ENCODE data around the gene PSG7. TPM values are rescaled to one million over a fixed set of nuclear protein-coding genes. Genes with fewer than 3 reads are reported as not detected.
"Not testable (repeated sequence)": the region's sequence is repeated elsewhere in the genome, so short reads cannot be mapped to it uniquely, and the experiment has no call there.

The PSG7 gene
- total RNA-seq, 1 donor from 2014 or later: not detected

GRCh38 chr19:42926781-42927180, 10.2 kb downstream of the PSG7 start:
- Mint-ChIP-seq H3K4me1 (ENCODE audit: low read depth, unreplicated experiment) (no peaks in the 10 kb centered on the region), H3K27me3 (ENCODE audit: unreplicated experiment) (peaks cover 5% of the 10 kb centered on the region), H3K27ac (ENCODE audit: unreplicated experiment) (no peak overlapping the region), H3K36me3 (ENCODE audit: unreplicated experiment) (no peaks in the 10 kb centered on the region), H3K4me3 (ENCODE audit: unreplicated experiment) (no peak overlapping the region), H3K9me3 (ENCODE audit: unreplicated experiment) (no peaks in the 10 kb centered on the region)
- no peak for TF ChIP-seq CTCF (IDR thresholded peaks at IDR 0.05; ENCODE audit: partially characterized antibody, unreplicated experiment)
- DNase-seq: no peak

- H3K4me1 Mint-ChIP-seq (ENCODE audit: low read depth, unreplicated experiment); H3K27ac Mint-ChIP-seq (ENCODE audit: unreplicated experiment); H3K36me3 Mint-ChIP-seq (ENCODE audit: unreplicated experiment); H3K4me3 Mint-ChIP-seq (ENCODE audit: unreplicated experiment); H3K27me3 Mint-ChIP-seq (ENCODE audit: unreplicated experiment); H3K9me3 Mint-ChIP-seq (ENCODE audit: unreplicated experiment): not testable (repeated sequence)
- peak; percentile 51 for TF ChIP-seq CTCF (IDR thresholded peaks at IDR 0.05; ENCODE audit: partially characterized antibody, unreplicated experiment)
- DNase-seq: peak; percentile 69
Observed at GRCh38 chr19:42923106-42923505, 13.9 kb downstream of the PSG7 start.

DNA sequence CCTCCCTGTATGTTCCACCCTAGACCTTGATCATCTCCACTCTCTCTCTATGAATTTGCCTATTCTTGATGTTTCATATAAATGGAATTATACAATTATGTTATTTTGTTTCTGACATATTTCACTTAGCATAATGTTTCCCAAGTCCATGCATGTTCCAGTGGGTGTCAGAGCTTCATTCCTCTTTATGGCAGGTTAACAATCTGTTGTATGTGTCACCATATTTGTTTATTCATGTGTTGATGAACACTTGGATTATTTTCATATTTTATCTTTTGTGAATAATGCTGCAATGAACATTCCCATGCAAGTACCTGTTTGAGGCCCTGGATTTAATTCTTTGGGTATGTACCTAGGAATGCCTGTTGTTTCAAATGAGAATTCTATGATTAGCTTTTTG, 16.0 kb downstream of the PSG7 start:
- H3K27me3 Mint-ChIP-seq (ENCODE audit: unreplicated experiment); H3K27ac Mint-ChIP-seq (ENCODE audit: unreplicated experiment); H3K9me3 Mint-ChIP-seq (ENCODE audit: unreplicated experiment); H3K36me3 Mint-ChIP-seq (ENCODE audit: unreplicated experiment); H3K4me3 Mint-ChIP-seq (ENCODE audit: unreplicated experiment); H3K4me1 Mint-ChIP-seq (ENCODE audit: low read depth, unreplicated experiment); DNase-seq: not testable (repeated sequence)

GRCh38 chr19:42919757-42920079, 17.3 kb downstream of the PSG7 start:
- Mint-ChIP-seq H3K9me3 (ENCODE audit: unreplicated experiment) (peaks cover 3% of the 10 kb centered on the region), H3K36me3 (ENCODE audit: unreplicated experiment) (no peaks in the 10 kb centered on the region), H3K4me3 (ENCODE audit: unreplicated experiment) (no peak overlapping the region), H3K4me1 (ENCODE audit: low read depth, unreplicated experiment) (no peaks in the 10 kb centered on the region), H3K27ac (ENCODE audit: unreplicated experiment) (no peak overlapping the region), H3K27me3 (ENCODE audit: unreplicated experiment) (peaks cover 1% of the 10 kb centered on the region)
- TF ChIP-seq CTCF (IDR thresholded peaks at IDR 0.05; ENCODE audit: partially characterized antibody, unreplicated experiment): no peak
- DNase-seq: no peak

GRCh38 chr19:42919070-42919756, 17.8 kb downstream of the PSG7 start:
- not testable (repeated sequence) for H3K4me1 Mint-ChIP-seq (ENCODE audit: low read depth, unreplicated experiment); H3K27me3 Mint-ChIP-seq (ENCODE audit: unreplicated experiment); DNase-seq; H3K9me3 Mint-ChIP-seq (ENCODE audit: unreplicated experiment); H3K27ac Mint-ChIP-seq (ENCODE audit: unreplicated experiment); H3K36me3 Mint-ChIP-seq (ENCODE audit: unreplicated experiment); H3K4me3 Mint-ChIP-seq (ENCODE audit: unreplicated experiment)
- peak; percentile 39 for TF ChIP-seq CTCF (IDR thresholded peaks at IDR 0.05; ENCODE audit: partially characterized antibody, unreplicated experiment)

DNA sequence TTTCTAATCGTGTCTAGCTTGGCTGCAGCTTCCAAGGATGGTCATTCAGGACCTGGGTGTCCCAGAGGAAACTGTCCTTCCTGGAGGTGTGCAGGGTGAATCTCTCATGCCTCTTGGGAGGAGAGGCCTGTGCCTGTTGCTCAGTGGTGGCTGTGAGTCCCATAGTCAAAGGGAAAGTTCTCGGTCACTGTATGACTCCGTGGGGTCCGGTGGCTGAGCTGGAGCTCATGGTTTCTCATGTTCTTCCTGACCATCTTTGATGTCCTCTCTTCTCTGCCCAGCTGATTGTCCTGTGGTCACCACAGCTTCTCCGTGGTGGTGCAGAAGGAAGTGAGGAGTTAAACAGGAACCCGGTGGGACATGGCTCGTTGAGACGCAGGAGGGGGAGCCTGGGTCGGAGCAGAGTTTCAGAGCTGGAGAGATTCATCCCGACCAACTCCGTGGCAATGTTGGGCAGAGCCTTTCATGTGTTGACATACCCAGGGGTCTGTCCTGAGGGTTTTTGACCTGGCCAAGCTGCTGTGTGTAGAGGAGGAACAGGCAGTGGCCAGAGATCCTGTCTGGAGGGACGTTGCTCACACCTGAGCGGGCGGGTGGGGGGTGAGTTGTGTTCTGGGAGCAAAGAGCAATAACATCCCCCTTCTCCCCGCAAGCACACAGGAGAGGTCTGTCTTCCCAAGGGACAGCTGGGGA, 18.5 kb downstream of the PSG7 start:
- H3K27ac Mint-ChIP-seq (ENCODE audit: unreplicated experiment); DNase-seq; H3K36me3 Mint-ChIP-seq (ENCODE audit: unreplicated experiment); H3K27me3 Mint-ChIP-seq (ENCODE audit: unreplicated experiment); H3K4me1 Mint-ChIP-seq (ENCODE audit: low read depth, unreplicated experiment); H3K9me3 Mint-ChIP-seq (ENCODE audit: unreplicated experiment); H3K4me3 Mint-ChIP-seq (ENCODE audit: unreplicated experiment): not testable (repeated sequence)

DNA sequence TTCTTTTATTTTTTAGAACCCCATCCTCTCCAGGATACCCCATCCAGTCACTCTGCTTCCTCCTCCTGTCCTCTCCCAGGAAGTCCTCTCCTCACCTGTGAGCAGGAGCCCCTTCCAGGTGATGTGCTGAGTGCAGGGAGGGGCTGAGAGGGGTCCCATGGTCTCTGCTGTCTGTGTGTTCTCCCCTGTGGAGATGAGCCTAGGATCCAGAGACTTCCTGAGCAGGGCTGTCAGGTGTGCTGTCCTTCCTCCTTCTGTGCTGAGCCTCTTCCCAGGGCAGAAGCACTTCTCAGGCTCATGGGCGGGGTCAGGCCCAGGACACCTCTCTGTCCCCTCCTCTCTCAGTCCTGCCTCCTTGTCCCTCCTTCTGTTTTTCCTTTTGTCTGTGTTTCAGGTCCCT, 19.4 kb downstream of the PSG7 start, which contains the start of gene PSG6:
Gene PSG6 (minus strand): TSS at position 261 of the 400 bp plus-strand sequence. CDS start 102 bp downstream, at position 159.
- H3K36me3 Mint-ChIP-seq (ENCODE audit: unreplicated experiment); H3K9me3 Mint-ChIP-seq (ENCODE audit: unreplicated experiment); H3K4me1 Mint-ChIP-seq (ENCODE audit: low read depth, unreplicated experiment); H3K27me3 Mint-ChIP-seq (ENCODE audit: unreplicated experiment); DNase-seq; H3K27ac Mint-ChIP-seq (ENCODE audit: unreplicated experiment); H3K4me3 Mint-ChIP-seq (ENCODE audit: unreplicated experiment): not testable (repeated sequence)

GRCh38 chr19:42916931-42917330, 20.1 kb downstream of the PSG7 start:
- not testable (repeated sequence) for H3K4me1 Mint-ChIP-seq (ENCODE audit: low read depth, unreplicated experiment); H3K9me3 Mint-ChIP-seq (ENCODE audit: unreplicated experiment); H3K4me3 Mint-ChIP-seq (ENCODE audit: unreplicated experiment); H3K36me3 Mint-ChIP-seq (ENCODE audit: unreplicated experiment); H3K27ac Mint-ChIP-seq (ENCODE audit: unreplicated experiment); H3K27me3 Mint-ChIP-seq (ENCODE audit: unreplicated experiment); DNase-seq
